ENCODE measurements around the gene OTUD7B.

DNA sequence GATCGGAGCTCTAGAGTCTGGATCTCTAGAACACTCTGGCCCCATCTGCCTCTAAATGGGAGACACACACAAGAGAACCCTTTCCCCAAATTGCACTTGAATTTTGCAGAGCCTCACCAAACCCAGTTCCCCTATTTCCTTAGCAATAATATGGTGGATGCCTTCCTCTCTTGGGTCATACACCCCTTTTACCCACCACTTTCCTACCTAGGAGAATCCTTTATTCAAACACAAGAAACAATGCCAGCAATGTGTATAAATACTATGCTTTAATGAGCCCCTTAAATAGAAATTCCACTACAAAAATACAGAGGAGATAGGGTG lies 82.2 kb downstream of the OTUD7B start:
- TF ChIP-seq, protein P1, sequence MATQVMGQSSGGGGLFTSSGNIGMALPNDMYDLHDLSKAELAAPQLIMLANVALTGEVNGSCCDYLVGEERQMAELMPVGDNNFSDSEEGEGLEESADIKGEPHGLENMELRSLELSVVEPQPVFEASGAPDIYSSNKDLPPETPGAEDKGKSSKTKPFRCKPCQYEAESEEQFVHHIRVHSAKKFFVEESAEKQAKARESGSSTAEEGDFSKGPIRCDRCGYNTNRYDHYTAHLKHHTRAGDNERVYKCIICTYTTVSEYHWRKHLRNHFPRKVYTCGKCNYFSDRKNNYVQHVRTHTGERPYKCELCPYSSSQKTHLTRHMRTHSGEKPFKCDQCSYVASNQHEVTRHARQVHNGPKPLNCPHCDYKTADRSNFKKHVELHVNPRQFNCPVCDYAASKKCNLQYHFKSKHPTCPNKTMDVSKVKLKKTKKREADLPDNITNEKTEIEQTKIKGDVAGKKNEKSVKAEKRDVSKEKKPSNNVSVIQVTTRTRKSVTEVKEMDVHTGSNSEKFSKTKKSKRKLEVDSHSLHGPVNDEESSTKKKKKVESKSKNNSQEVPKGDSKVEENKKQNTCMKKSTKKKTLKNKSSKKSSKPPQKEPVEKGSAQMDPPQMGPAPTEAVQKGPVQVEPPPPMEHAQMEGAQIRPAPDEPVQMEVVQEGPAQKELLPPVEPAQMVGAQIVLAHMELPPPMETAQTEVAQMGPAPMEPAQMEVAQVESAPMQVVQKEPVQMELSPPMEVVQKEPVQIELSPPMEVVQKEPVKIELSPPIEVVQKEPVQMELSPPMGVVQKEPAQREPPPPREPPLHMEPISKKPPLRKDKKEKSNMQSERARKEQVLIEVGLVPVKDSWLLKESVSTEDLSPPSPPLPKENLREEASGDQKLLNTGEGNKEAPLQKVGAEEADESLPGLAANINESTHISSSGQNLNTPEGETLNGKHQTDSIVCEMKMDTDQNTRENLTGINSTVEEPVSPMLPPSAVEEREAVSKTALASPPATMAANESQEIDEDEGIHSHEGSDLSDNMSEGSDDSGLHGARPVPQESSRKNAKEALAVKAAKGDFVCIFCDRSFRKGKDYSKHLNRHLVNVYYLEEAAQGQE (IDR thresholded peaks at IDR 0.05; ENCODE audit: insufficient read depth in 1 of 2, low read depth in 2 of 2, low read length in 2 of 2) = no peak
- TF ChIP-seq POLR2AphosphoS5 (IDR thresholded peaks at IDR 0.05; ENCODE audit: low read depth, low read length) = no peak
- no peak for TF ChIP-seq SIN3A (IDR thresholded peaks at IDR 0.05; ENCODE audit: borderline replicate concordance, insufficient read depth, low read length)
- no peak for TF ChIP-seq TAF1 (IDR thresholded peaks at IDR 0.05; ENCODE audit: borderline replicate concordance, insufficient read depth, low read length)
- no peak for TF ChIP-seq FOXP2 (optimal IDR thresholded peaks at IDR 0.05; ENCODE audit: borderline replicate concordance, extremely low read depth, extremely low read length, insufficient read depth)

Measured in PFSK-1 (cell line).